HFF-Myc (cell line): ENCODE data around the gene FANCC.

Experiments used
- DNase-seq: peaks from one replicate; pipeline ENCODE4 v3.0.0-alpha.2; 2011; ENCODE audit warnings: low read depth; ENCODE audit errors: extremely low read depth
- H3K4me3 ChIP-seq: replicated peaks from 2 replicates; pipeline ENCODE4 v1.5.1; 2011; ENCODE audit warnings: low read depth, mild to moderate bottlenecking, control low read depth, low read length
- TF ChIP-seq, protein P1 (sequence below): IDR thresholded peaks from 2 replicates; pipeline ENCODE4 v1.5.1; 2012; ENCODE audit warnings: mild to moderate bottlenecking, low read depth, low read length, control low read depth; ENCODE audit errors: missing control alignments

Gene FANCC

DNA sequence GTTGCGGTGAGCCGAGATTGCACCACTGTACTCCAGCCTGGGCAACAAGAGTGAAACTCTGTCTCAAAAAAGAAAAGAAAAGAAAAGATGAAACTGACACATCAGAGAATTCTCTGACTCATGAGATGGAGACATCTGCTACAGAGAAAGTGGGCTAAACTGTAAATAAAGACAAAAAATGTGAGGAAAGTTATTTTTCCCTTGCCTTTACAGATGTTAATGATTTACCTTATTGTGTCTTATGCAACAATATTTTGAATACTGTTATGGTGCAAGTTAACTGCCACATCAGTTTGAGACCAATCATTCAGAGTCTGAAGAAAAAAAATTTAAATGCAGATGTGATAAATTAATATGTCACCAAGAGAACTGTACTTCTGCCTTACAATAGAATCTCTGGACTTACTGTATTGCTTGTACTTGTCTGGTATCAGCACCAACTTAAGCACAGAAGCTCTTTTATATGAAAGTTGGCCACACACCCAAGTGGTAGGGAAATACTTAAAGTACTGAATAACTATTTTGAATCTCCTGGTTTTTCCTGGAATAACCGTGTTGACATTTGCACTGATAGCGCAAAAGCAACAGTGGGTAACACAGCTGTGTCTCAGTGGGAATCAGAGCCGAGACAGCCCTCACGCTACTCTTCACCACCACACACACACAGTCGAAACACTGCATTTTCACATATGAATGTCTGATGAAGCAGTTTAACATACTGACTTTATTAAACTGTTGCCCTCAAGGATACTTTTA, 169.9 kb downstream of the FANCC start:
- DNase-seq, result no peak
- TF ChIP-seq, protein P1, sequence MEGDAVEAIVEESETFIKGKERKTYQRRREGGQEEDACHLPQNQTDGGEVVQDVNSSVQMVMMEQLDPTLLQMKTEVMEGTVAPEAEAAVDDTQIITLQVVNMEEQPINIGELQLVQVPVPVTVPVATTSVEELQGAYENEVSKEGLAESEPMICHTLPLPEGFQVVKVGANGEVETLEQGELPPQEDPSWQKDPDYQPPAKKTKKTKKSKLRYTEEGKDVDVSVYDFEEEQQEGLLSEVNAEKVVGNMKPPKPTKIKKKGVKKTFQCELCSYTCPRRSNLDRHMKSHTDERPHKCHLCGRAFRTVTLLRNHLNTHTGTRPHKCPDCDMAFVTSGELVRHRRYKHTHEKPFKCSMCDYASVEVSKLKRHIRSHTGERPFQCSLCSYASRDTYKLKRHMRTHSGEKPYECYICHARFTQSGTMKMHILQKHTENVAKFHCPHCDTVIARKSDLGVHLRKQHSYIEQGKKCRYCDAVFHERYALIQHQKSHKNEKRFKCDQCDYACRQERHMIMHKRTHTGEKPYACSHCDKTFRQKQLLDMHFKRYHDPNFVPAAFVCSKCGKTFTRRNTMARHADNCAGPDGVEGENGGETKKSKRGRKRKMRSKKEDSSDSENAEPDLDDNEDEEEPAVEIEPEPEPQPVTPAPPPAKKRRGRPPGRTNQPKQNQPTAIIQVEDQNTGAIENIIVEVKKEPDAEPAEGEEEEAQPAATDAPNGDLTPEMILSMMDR, result no peak
- H3K4me3 ChIP-seq, result no peak overlapping the region

DNA sequence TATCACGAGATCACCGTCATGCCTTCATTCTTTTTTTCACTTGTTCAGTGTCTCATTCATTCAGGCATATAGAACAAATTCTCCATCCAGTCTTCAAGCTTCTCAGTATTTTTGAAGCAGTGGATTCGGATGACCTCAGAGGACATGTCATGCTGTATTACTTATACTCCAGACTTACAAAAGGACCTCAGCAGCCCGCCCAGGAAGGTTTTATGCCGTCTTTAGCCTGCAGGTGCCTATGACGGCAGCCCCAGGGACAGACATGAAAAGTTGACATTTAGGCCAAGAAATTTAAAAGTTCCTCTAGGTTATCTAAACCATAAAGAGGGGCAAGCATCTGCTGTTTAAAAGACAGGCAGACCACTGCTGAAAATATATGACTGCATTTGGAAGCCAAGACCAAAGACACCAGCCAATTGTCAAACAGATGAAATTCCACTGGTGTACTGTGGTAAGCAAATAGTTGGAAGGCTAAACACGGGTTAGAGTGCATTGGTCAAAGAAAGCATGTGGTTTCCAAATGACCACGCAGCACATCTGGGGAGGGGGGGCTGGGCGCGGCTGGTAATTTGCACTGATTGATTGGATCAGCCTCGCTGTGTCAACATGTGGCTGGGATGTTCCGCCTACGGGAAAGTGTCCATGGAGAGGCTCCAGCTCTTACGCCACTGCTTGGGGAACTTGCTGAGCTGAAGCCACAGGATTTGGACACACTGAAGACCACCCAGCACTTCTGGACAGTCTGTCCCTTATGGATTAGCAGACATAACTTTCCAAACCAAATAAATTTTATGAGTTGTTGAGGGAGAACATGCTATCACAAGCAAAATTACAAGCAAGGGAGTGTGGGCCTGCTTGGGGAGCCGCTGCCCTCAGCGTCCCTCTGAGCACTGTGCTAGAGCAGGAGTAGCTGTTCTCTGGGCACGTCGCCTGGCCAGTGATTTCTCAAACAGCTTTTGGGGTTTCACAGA, 173.6 kb downstream of the FANCC start:
- H3K4me3 ChIP-seq, result no peak overlapping the region
- TF ChIP-seq, protein P1, result no peak
- DNase-seq, result peak; percentile 77

DNA sequence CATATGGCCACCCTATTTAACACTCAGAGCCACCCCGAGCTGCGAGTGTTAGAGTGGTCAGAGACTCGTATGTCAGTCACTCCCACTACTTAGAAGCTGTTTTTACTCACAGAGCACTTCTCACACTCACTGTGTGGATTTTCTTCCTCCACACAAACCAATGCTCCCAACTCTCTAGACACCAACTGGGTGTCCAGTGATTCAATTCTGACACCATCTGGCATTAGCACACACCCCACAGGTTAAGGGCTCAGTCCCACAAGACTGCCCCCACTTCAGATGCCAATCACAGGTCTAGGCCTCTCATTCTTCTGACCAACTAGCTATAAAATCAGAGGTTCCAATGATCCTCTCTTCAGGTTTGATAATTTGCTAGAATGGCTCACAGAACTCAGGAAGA, 174.8 kb downstream of the FANCC start:
- H3K4me3 ChIP-seq, result no peak overlapping the region
- no peak for DNase-seq

DNA sequence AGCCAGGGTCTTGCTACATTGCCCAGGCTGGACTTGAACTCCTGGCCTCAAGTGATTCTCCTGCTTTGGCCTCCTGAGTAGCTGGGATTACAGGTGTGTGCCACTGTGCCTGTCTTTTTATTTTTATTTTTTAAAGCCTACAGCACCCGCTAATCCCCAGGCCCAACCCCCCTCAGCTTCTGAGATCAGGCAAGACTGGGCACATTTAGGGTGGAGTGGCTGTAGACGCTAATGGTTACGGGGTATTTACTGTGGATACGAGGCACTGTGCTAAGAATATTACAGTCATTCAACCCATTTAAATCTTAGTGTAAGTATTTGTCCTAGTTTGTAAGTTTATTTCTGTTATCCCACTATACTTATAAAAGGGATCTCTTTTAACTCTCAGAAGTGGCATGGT, 175.2 kb downstream of the FANCC start:
- no peak overlapping the region for H3K4me3 ChIP-seq
- no peak for DNase-seq
- TF ChIP-seq, protein P1, result no peak

More for the DNA sequence above, 174.8 kb downstream of the FANCC start:
- TF ChIP-seq, protein P1, result no peak

DNA sequence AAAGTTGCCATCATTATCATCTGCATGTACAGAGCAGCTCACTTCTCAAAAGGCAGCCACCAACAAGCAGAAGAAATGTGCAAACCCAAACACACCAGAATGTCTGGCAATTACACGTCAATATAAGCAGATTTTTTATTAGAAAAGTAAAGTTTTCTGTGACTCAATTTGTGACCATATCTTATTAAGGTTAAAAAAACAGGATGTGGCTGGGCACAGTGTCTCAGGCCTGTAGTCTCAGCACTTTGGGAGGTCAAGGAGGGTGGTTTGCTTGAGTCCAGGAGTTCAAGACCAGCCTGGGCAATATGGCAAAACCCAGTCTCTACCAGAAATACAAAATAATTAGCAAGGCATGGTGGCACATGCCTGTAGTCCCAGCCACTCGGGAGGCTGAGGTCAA, 176.7 kb downstream of the FANCC start:
- DNase-seq, result no peak
- TF ChIP-seq, protein P1, result no peak
- no peak overlapping the region for H3K4me3 ChIP-seq

DNA sequence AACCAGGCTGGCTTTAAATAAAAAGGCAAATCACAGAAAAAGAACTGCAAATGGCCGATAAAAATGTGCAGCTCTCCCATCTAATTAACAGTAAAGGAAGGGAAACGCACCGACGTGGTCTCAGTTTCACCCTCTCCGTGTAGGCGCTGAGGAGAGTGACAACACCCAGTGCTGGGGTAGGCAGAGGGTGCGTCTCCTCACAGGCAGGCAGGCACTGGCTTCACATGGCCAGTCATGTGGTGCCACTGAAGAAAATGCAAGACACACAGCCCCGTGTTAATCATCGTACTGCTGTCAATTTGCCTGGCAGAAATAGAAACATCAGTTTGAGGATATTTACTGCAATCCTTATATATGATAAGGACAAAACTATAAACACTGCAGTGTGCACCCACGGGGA, 178.4 kb downstream of the FANCC start:
- DNase-seq, result no peak
- H3K4me3 ChIP-seq, result no peak overlapping the region
- TF ChIP-seq, protein P1, result no peak
